ENCODE data around the gene PTPRN2.

Gene PTPRN2

GRCh38 chr7:157887400-157887799, 700.2 kb downstream of the PTPRN2 start:
- H3K4me3 ChIP-seq (ENCODE audit: low read depth, low read length) = no peak overlapping the region
- no peak for TF ChIP-seq CTCF (IDR thresholded peaks at IDR 0.05; ENCODE audit: borderline replicate concordance, insufficient read depth, low read depth, low read length)

GRCh38 chr7:157886711-157887110, 700.9 kb downstream of the PTPRN2 start:
- TF ChIP-seq CTCF (IDR thresholded peaks at IDR 0.05; ENCODE audit: borderline replicate concordance, insufficient read depth, low read depth, low read length) = no peak
- no peak overlapping the region for H3K4me3 ChIP-seq (ENCODE audit: low read depth, low read length)

- TF ChIP-seq CTCF (IDR thresholded peaks at IDR 0.05; ENCODE audit: borderline replicate concordance, insufficient read depth, low read depth, low read length) = no peak
- no peak overlapping the region for H3K4me3 ChIP-seq (ENCODE audit: low read depth, low read length)
Observed at GRCh38 chr7:157886266-157886665, 701.4 kb downstream of the PTPRN2 start.

GRCh38 chr7:157885140-157885539, 702.5 kb downstream of the PTPRN2 start:
- no peak for TF ChIP-seq CTCF (IDR thresholded peaks at IDR 0.05; ENCODE audit: borderline replicate concordance, insufficient read depth, low read depth, low read length)
- no peak overlapping the region for H3K4me3 ChIP-seq (ENCODE audit: low read depth, low read length)

GRCh38 chr7:157884461-157885062, 703.1 kb downstream of the PTPRN2 start:
- no peak for TF ChIP-seq CTCF (IDR thresholded peaks at IDR 0.05; ENCODE audit: borderline replicate concordance, insufficient read depth, low read depth, low read length)
- no peak overlapping the region for H3K4me3 ChIP-seq (ENCODE audit: low read depth, low read length)

GRCh38 chr7:157881048-157881771, 706.4 kb downstream of the PTPRN2 start:
- no peak for TF ChIP-seq CTCF (IDR thresholded peaks at IDR 0.05; ENCODE audit: borderline replicate concordance, insufficient read depth, low read depth, low read length)
- H3K4me3 ChIP-seq (ENCODE audit: low read depth, low read length) = no peak overlapping the region

- H3K4me3 ChIP-seq (ENCODE audit: low read depth, low read length) = no peak overlapping the region
- no peak for TF ChIP-seq CTCF (IDR thresholded peaks at IDR 0.05; ENCODE audit: borderline replicate concordance, insufficient read depth, low read depth, low read length)
Observed at GRCh38 chr7:157879391-157879790, 708.2 kb downstream of the PTPRN2 start.
